Loucy (cell line): ENCODE results near the gene CAPS.

Experiments
- H2AFZ ChIP-seq: fragments of 200-600 bp; sonication (generic); 2 replicates; pipeline ENCODE4 v1.6.0; 2016; ENCODE audit warnings: antibody characterized with exemption, mild to moderate bottlenecking, low read length, moderate library complexity
- H3F3A ChIP-seq: fragments of 200-600 bp; 2 replicates; pipeline ENCODE4 v1.6.0; 2016; ENCODE audit warnings: antibody characterized with exemption, low read depth, mild to moderate bottlenecking
- H3K27me3 ChIP-seq: fragments of 200-600 bp; sonication (generic); 2 replicates; pipeline ENCODE4 v1.6.1; 2014; ENCODE audit warnings: low read length, mild to moderate bottlenecking; ENCODE audit not compliant: insufficient read depth, poor library complexity, severe bottlenecking
- H3K36me3 ChIP-seq: fragments of 200-600 bp; sonication (generic); 2 replicates; pipeline ENCODE4 v1.6.1; 2016; ENCODE audit warnings: low read length; ENCODE audit not compliant: insufficient read depth
- H3K4me1 ChIP-seq: fragments of 200-600 bp; sonication (generic); 2 replicates; pipeline ENCODE4 v1.5.1; 2014; ENCODE audit warnings: low read length, mild to moderate bottlenecking; ENCODE audit not compliant: insufficient read depth, poor library complexity, severe bottlenecking
- H3K4me2 ChIP-seq: fragments of 200-600 bp; sonication (generic); 2 replicates; pipeline ENCODE4 v1.6.0; 2014; ENCODE audit warnings: antibody characterized with exemption, low read length, low read depth, mild to moderate bottlenecking; ENCODE audit not compliant: poor library complexity, severe bottlenecking
- H3K4me3 ChIP-seq: fragments of 200-600 bp; sonication (generic); 2 replicates; pipeline ENCODE4 v1.5.1; 2014; ENCODE audit warnings: low read length, mild to moderate bottlenecking, mixed read lengths; ENCODE audit not compliant: poor library complexity, severe bottlenecking
- H3K79me2 ChIP-seq: fragments of 200-600 bp; sonication (generic); 2 replicates; pipeline ENCODE4 v1.6.1; 2014; ENCODE audit warnings: low read length; ENCODE audit not compliant: insufficient read depth
- H3K9ac ChIP-seq: fragments of 200-600 bp; sonication (generic); 2 replicates; pipeline ENCODE4 v1.6.0; 2014; ENCODE audit warnings: mild to moderate bottlenecking, low read depth, low read length, moderate library complexity; ENCODE audit not compliant: poor library complexity, severe bottlenecking
- H3K9me2 ChIP-seq: fragments of 200-600 bp; sonication (generic); replicated peaks from 2 replicates; pipeline ENCODE4 v1.6.1; 2016; ENCODE audit warnings: low read depth, low read length, mixed read lengths
- H3K9me3 ChIP-seq: fragments of 200-600 bp; sonication (generic); 2 replicates; pipeline ENCODE4 v1.6.1; 2014; ENCODE audit warnings: mild to moderate bottlenecking, antibody characterized with exemption, low read length, low read depth; ENCODE audit not compliant: insufficient read depth
- H4K20me1 ChIP-seq: fragments of 200-600 bp; sonication (generic); 2 replicates; pipeline ENCODE4 v1.6.0; 2014; ENCODE audit warnings: antibody characterized with exemption, low read length, mild to moderate bottlenecking; ENCODE audit not compliant: insufficient read depth, poor library complexity, severe bottlenecking
- CTCF ChIP-seq: fragments of 200-600 bp; sonication (generic); conservative IDR thresholded peaks from 2 replicates; pipeline ENCODE4 v1.5.1; 2014; ENCODE audit warnings: mild to moderate bottlenecking, antibody characterized with exemption, low read length
- EZH2phosphoT487 ChIP-seq: fragments of 200-600 bp; IDR thresholded peaks from 2 replicates; pipeline ENCODE4 v1.6.1; 2018; ENCODE audit warnings: antibody characterized with exemption, mild to moderate bottlenecking, moderate library complexity, borderline replicate concordance

The CAPS gene

GRCh38 chr19:5956323-5956722 lies 42.3 kb downstream of the CAPS start:
- no peak overlapping the region for H3K4me3 ChIP-seq
- no peaks in the 10 kb centered on the region for H3K27me3 ChIP-seq
- H2AFZ ChIP-seq: no peak overlapping the region
- H3K9me2 ChIP-seq: no peaks in the 10 kb centered on the region
- no peak overlapping the region for H3K9ac ChIP-seq
- TF ChIP-seq EZH2phosphoT487: no peak
- TF ChIP-seq CTCF: no peak
- H3K4me2 ChIP-seq: no peak overlapping the region
- H3K9me3 ChIP-seq: no peaks in the 10 kb centered on the region
- peaks cover 99% of the 10 kb centered on the region for H3K79me2 ChIP-seq
- no peaks in the 10 kb centered on the region for H3F3A ChIP-seq
- peaks cover 21% of the 10 kb centered on the region for H3K4me1 ChIP-seq
- peaks cover 88% of the 10 kb centered on the region for H4K20me1 ChIP-seq
- no peaks in the 10 kb centered on the region for H3K36me3 ChIP-seq

- Histone ChIP-seq H3K79me2 (peaks cover 99% of the 10 kb centered on the region), H2AFZ (no peak overlapping the region), H3K4me3 (no peak overlapping the region), H3K4me2 (no peak overlapping the region), H3K27me3 (no peaks in the 10 kb centered on the region), H3K4me1 (peaks cover 21% of the 10 kb centered on the region), H4K20me1 (peaks cover 89% of the 10 kb centered on the region), H3K9ac (no peak overlapping the region), H3K9me3 (no peaks in the 10 kb centered on the region), H3F3A (no peaks in the 10 kb centered on the region), H3K9me2 (no peaks in the 10 kb centered on the region), H3K36me3 (no peaks in the 10 kb centered on the region)
- TF ChIP-seq CTCF: no peak
Measured at GRCh38 chr19:5956728-5957127, 42.7 kb downstream of the CAPS start.

GRCh38 chr19:5957170-5957569 lies 43.1 kb downstream of the CAPS start:
- Histone ChIP-seq H3K36me3 (no peaks in the 10 kb centered on the region), H4K20me1 (peaks cover 89% of the 10 kb centered on the region), H3K4me3 (no peak overlapping the region), H3K9ac (no peak overlapping the region), H3K9me3 (no peaks in the 10 kb centered on the region), H3K9me2 (no peaks in the 10 kb centered on the region), H3K4me1 (peaks cover 21% of the 10 kb centered on the region), H3F3A (no peaks in the 10 kb centered on the region), H3K27me3 (no peaks in the 10 kb centered on the region), H3K79me2 (peaks cover 99% of the 10 kb centered on the region), H2AFZ (no peak overlapping the region), H3K4me2 (no peak overlapping the region)
- TF ChIP-seq EZH2phosphoT487 (no peak), CTCF (no peak)
